GM12872 (cell line): ENCODE results near the gene POLE2.

Experiments
- CTCF ChIP-seq: IDR thresholded peaks from 3 replicates; pipeline ENCODE4 v1.5.1; 2011; ENCODE audit warnings: low read depth, mild to moderate bottlenecking, low read length, moderate library complexity; ENCODE audit not compliant: insufficient read depth

Gene POLE2

GRCh38 chr14:49687942-49688700 lies at the start of gene POLE2:
Gene POLE2, minus strand, starts transcription at chr14:49688214. Its CDS starts 11 bp downstream, at chr14:49688203.
- no peak for TF ChIP-seq CTCF

DNA sequence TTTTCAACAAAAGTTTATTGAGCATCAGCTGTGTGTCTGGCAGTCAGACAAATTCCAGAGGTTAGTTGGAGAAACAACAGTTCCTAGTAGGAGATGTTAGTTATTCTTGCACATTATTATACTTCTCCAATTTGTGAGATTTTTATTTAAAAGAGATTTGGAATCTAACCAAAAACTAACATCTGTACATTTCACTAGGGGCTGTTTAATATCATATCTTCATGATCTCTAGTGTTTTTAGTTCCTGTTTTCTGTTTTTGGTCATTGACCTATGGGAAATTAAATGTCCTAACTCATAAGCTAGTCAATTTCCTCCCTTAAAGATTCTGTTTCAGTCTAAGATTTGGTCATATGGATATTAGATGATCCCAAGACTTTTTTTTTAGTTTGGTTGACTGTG lies 45.8 kb upstream of the POLE2 start:
- no peak for TF ChIP-seq CTCF

DNA sequence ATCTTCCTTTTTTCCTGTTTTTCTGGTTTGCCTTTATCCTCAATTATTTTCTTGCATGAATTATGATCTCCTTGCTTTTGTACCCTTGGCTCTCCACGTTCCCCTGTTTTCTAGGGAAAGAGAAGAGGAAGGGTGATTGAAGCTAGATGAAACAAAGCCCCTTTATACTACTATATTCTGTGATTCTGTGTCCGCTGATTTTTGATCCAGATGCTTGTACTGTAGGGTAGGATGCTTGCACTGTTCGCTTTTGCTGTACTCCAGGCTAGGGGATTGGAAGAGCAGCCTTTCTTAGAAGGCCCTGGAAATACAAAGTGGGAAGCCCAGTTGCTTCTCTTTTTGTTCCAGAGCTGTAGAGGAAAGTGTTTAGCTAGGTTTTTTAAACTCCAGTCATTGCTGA lies 44.9 kb upstream of the POLE2 start:
- TF ChIP-seq CTCF, result no peak

GRCh38 chr14:49727171-49727570 lies 39.2 kb upstream of the POLE2 start:
- TF ChIP-seq CTCF, result no peak

DNA sequence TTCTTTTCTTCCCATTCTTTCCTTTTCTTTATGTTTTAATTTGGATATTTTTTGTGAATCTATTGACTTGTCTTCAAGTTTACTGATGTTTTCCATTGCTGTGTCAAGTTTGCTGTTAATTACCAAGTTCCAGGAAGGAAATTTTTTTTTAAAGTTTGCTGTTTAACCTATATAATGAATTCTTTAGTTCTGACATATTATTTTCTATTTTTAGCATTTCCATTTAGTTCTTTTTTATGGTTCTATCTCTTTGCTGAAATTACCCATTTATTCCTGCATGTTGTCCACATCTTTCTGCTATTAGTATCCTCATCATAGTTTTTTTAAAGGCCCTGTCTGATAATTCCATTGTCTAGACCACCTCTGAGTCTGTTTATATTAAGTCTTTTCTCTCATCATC lies 32.7 kb upstream of the POLE2 start:
- TF ChIP-seq CTCF, result no peak

DNA sequence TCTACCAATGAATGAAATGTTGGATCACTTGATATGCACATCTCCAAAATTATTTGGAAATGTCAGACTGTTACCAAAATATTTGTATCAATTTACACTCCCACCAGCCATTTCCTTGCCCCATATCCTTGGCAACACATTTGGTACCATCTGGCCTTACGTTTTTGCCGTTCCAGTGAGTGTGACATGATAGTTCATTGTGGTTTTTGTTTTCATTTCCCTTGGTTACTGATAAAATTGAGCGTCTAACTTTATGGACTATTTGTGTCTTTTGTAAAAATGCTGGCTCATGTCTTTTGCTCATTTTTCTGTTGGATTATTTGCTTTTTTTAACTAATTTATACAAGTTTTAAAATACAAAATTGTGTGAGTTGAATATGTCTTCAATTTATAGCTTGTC lies 16.0 kb upstream of the POLE2 start:
- TF ChIP-seq CTCF, result no peak

- TF ChIP-seq CTCF, result no peak
These were observed 14.7 kb upstream of the POLE2 start for GRCh38 chr14:49702725-49703124.
